Measurements from ENCODE around the gene EPHB1. TPM values are rescaled to one million over a fixed set of nuclear protein-coding genes. Genes with fewer than 3 reads are reported as not detected.

Gene EPHB1
- total RNA-seq, 1 experiment from 2014 or later: 0.86 TPM

GRCh38 chr3:135138776-135139175, 343.7 kb downstream of the EPHB1 start:
- Histone ChIP-seq H3K9me2 (ENCODE audit: insufficient read depth) (no peaks in the 10 kb centered on the region), H3K9ac (ENCODE audit: low read length) (no peak overlapping the region), H3K4me3 (replicated peaks in 1 of 2; ENCODE audit: low read depth in 1 of 2, low read length in 2 of 2) (no peak overlapping the region), H3K36me3 (ENCODE audit: control insufficient read depth in 1 of 2, insufficient read depth in 2 of 2, low read length in 2 of 2) (no peaks in the 10 kb centered on the region), H2AFZ (ENCODE audit: low read depth, low read length, poor library complexity, severe bottlenecking) (no peak overlapping the region), H3K27me3 (ENCODE audit: insufficient read depth, low read length) (peaks cover 8% of the 10 kb centered on the region; the same call in 1 of the 2 replicates), H3K9me3 (ENCODE audit: control insufficient read depth in 1 of 2, insufficient read depth in 1 of 2, low read depth in 1 of 2, low read length in 2 of 2) (no peaks in the 10 kb centered on the region), H3K4me2 (ENCODE audit: low read length) (no peak overlapping the region), H3K4me1 (ENCODE audit: control insufficient read depth in 1 of 2, insufficient read depth in 2 of 2, low read length in 2 of 2) (no peaks in the 10 kb centered on the region), H4K20me1 (ENCODE audit: insufficient read depth) (no peaks in the 10 kb centered on the region), H3K27ac (ENCODE audit: low read depth, low read length) (no peak overlapping the region), H3K79me2 (ENCODE audit: insufficient read depth, low read length) (no peaks in the 10 kb centered on the region)
- intact Hi-C loops (cut with micrococcal nuclease): no loop called here
- TF ChIP-seq RAD21 (IDR thresholded peaks at IDR 0.05; ENCODE audit: low read depth) (no peak), SRF (IDR thresholded peaks at IDR 0.05; ENCODE audit: low read depth) (no peak), YY1 (IDR thresholded peaks at IDR 0.05; ENCODE audit: extremely low read depth, insufficient replicate concordance, low read depth, low read length) (no peak), ZNF274 (IDR thresholded peaks at IDR 0.05; ENCODE audit: low read depth, low read length) (no peak), POLR2A (IDR thresholded peaks at IDR 0.05; ENCODE audit: borderline replicate concordance, extremely low read depth, insufficient read depth, insufficient read length) (no peak), SIN3A (IDR thresholded peaks at IDR 0.05; ENCODE audit: low read depth) (no peak), POLR2AphosphoS5 (IDR thresholded peaks at IDR 0.05; ENCODE audit: low read depth, low read length) (no peak), ZFX (IDR thresholded peaks at IDR 0.05) (no peak), SP1 (IDR thresholded peaks at IDR 0.05; ENCODE audit: low read depth) (no peak)
- no TSS peak for BruUV-seq (replicated peaks)
- CTCF ChIA-PET: no interaction called here
- ATAC-seq (no peak), DNase-seq (ENCODE audit: low read depth, low spot score) (no peak)
- POLR2A ChIA-PET: no interaction called here
- RAD21 ChIA-PET (ENCODE audit: low non-redundant PET in 1 of 2, low total read pairs in 2 of 2, uncharacterized antibody in 2 of 2, unreplicated experiment in 2 of 2): no interaction called here

GRCh38 chr3:135140591-135140990, 345.5 kb downstream of the EPHB1 start:
- TF ChIP-seq EZH2phosphoT487 (IDR thresholded peaks at IDR 0.05; ENCODE audit: borderline replicate concordance): no peak
- TF ChIP-seq ELF1 (IDR thresholded peaks at IDR 0.05; ENCODE audit: borderline replicate concordance, low read depth): no peak
- TF ChIP-seq REST (IDR thresholded peaks at IDR 0.05; ENCODE audit: low read depth): no peak
- no peak for TF ChIP-seq ZBTB33 (IDR thresholded peaks at IDR 0.05; ENCODE audit: extremely low read depth, insufficient replicate concordance, low read length)
- no peak for TF ChIP-seq SP1 (IDR thresholded peaks at IDR 0.05; ENCODE audit: low read depth)
- TF ChIP-seq MAX (IDR thresholded peaks at IDR 0.05): no peak
- TF ChIP-seq SRF (IDR thresholded peaks at IDR 0.05; ENCODE audit: low read depth): no peak

More at GRCh38 chr3:135140591-135140990, 345.5 kb downstream of the EPHB1 start:
- no TSS peak for BruUV-seq (replicated peaks)
- CTCF ChIA-PET: no interaction called here
- no peak overlapping the region for H3K27ac ChIP-seq (ENCODE audit: low read depth, low read length)
- no peaks in the 10 kb centered on the region for H3K36me3 ChIP-seq (ENCODE audit: control insufficient read depth in 1 of 2, insufficient read depth in 2 of 2, low read length in 2 of 2)
- POLR2A ChIA-PET: no interaction called here
- intact Hi-C loops (cut with micrococcal nuclease): no loop called here
- H3K9me3 ChIP-seq (ENCODE audit: control insufficient read depth in 1 of 2, insufficient read depth in 1 of 2, low read depth in 1 of 2, low read length in 2 of 2): no peaks in the 10 kb centered on the region
- H3K27me3 ChIP-seq (ENCODE audit: insufficient read depth, low read length): peaks cover 8% of the 10 kb centered on the region; the same call in 1 of the 2 replicates
- no peak overlapping the region for H2AFZ ChIP-seq (ENCODE audit: low read depth, low read length, poor library complexity, severe bottlenecking)
- H3K9ac ChIP-seq (ENCODE audit: low read length): no peak overlapping the region
- H3K9me2 ChIP-seq (ENCODE audit: insufficient read depth): no peaks in the 10 kb centered on the region
- no peaks in the 10 kb centered on the region for H3K4me1 ChIP-seq (ENCODE audit: control insufficient read depth in 1 of 2, insufficient read depth in 2 of 2, low read length in 2 of 2)
- ATAC-seq (no peak), DNase-seq (ENCODE audit: low read depth, low spot score) (no peak)
- H3K4me3 ChIP-seq (replicated peaks in 1 of 2; ENCODE audit: low read depth in 1 of 2, low read length in 2 of 2): no peak overlapping the region
- H3K79me2 ChIP-seq (ENCODE audit: insufficient read depth, low read length): no peaks in the 10 kb centered on the region
- RAD21 ChIA-PET (ENCODE audit: low non-redundant PET in 1 of 2, low total read pairs in 2 of 2, uncharacterized antibody in 2 of 2, unreplicated experiment in 2 of 2): no interaction called here
- no peak overlapping the region for H3K4me2 ChIP-seq (ENCODE audit: low read length)
- no peaks in the 10 kb centered on the region for H4K20me1 ChIP-seq (ENCODE audit: insufficient read depth)

Data from HCT116 (cell line).